ENCODE measurements around the gene NF2. TPM values are rescaled to one million over a fixed set of nuclear protein-coding genes. Genes with fewer than 3 reads are reported as not detected.

NF2 gene
- total and polyA plus RNA-seq, 10 of the 15 experiments (the other 5 are each of a cell fraction or from before 2014, with no cell fraction given), result 2.2 to 49.8 (median 22.5) TPM

DNA sequence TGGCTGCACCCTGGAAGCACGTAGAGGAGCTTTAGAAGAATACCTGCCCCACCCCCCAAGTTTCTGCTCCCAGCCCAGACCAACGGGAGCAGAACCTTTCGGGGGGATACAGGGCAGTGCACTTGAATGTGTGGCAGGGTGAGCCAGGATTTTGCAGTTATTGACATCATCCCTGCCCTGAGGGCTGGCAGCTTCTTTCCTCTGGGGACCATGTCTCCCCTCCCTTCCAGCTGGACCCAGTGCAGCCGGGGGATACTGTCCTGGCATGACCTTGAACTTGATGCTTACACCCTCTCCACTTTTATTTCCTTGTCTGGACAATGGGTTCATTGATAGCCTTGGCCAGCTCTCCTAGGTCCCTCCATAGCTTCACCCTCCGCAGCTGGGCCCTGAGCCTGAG is 112.3 kb downstream of the NF2 start (continued):
- TF ChIP-seq, protein P1, sequence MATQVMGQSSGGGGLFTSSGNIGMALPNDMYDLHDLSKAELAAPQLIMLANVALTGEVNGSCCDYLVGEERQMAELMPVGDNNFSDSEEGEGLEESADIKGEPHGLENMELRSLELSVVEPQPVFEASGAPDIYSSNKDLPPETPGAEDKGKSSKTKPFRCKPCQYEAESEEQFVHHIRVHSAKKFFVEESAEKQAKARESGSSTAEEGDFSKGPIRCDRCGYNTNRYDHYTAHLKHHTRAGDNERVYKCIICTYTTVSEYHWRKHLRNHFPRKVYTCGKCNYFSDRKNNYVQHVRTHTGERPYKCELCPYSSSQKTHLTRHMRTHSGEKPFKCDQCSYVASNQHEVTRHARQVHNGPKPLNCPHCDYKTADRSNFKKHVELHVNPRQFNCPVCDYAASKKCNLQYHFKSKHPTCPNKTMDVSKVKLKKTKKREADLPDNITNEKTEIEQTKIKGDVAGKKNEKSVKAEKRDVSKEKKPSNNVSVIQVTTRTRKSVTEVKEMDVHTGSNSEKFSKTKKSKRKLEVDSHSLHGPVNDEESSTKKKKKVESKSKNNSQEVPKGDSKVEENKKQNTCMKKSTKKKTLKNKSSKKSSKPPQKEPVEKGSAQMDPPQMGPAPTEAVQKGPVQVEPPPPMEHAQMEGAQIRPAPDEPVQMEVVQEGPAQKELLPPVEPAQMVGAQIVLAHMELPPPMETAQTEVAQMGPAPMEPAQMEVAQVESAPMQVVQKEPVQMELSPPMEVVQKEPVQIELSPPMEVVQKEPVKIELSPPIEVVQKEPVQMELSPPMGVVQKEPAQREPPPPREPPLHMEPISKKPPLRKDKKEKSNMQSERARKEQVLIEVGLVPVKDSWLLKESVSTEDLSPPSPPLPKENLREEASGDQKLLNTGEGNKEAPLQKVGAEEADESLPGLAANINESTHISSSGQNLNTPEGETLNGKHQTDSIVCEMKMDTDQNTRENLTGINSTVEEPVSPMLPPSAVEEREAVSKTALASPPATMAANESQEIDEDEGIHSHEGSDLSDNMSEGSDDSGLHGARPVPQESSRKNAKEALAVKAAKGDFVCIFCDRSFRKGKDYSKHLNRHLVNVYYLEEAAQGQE (IDR thresholded peaks at IDR 0.05; ENCODE audit: low read depth, low read length), result no peak
- TF ChIP-seq, protein P2, sequence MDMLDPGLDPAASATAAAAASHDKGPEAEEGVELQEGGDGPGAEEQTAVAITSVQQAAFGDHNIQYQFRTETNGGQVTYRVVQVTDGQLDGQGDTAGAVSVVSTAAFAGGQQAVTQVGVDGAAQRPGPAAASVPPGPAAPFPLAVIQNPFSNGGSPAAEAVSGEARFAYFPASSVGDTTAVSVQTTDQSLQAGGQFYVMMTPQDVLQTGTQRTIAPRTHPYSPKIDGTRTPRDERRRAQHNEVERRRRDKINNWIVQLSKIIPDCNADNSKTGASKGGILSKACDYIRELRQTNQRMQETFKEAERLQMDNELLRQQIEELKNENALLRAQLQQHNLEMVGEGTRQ (IDR thresholded peaks at IDR 0.05; ENCODE audit: borderline replicate concordance, low read depth, low read length), result no peak
- TF ChIP-seq KAT2A (conservative IDR thresholded peaks at IDR 0.05; ENCODE audit: control insufficient read depth, low read depth, low read length) (no peak), NFYA (IDR thresholded peaks at IDR 0.05; ENCODE audit: borderline replicate concordance, low read depth, low read length) (no peak), PML (IDR thresholded peaks at IDR 0.05; ENCODE audit: low read length) (no peak), SMARCA5 (IDR thresholded peaks at IDR 0.05) (no peak), ZBED1 (IDR thresholded peaks at IDR 0.05; ENCODE audit: borderline replicate concordance) (no peak), IKZF1 (conservative IDR thresholded peaks at IDR 0.05) (no peak)
- TF ChIP-seq, protein P3, sequence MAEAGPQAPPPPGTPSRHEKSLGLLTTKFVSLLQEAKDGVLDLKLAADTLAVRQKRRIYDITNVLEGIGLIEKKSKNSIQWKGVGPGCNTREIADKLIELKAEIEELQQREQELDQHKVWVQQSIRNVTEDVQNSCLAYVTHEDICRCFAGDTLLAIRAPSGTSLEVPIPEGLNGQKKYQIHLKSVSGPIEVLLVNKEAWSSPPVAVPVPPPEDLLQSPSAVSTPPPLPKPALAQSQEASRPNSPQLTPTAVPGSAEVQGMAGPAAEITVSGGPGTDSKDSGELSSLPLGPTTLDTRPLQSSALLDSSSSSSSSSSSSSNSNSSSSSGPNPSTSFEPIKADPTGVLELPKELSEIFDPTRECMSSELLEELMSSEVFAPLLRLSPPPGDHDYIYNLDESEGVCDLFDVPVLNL (IDR thresholded peaks at IDR 0.05; ENCODE audit: low read depth, low read length), result no peak
- TF ChIP-seq, protein P4, sequence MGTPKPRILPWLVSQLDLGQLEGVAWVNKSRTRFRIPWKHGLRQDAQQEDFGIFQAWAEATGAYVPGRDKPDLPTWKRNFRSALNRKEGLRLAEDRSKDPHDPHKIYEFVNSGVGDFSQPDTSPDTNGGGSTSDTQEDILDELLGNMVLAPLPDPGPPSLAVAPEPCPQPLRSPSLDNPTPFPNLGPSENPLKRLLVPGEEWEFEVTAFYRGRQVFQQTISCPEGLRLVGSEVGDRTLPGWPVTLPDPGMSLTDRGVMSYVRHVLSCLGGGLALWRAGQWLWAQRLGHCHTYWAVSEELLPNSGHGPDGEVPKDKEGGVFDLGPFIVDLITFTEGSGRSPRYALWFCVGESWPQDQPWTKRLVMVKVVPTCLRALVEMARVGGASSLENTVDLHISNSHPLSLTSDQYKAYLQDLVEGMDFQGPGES (IDR thresholded peaks at IDR 0.05), result no peak

Measured in GM12878 (cell line).